ENCODE measurements around the gene NRXN2. TPM values are rescaled to one million over a fixed set of nuclear protein-coding genes. Genes with fewer than 3 reads are reported as not detected.

NRXN2 gene
- total RNA-seq, 1 experiment from 2014 or later: not detected

- intact Hi-C loops (cut with micrococcal nuclease): loop anchor here (1.0 to 5.0 kb wide), 4 partner anchors 99 to 295 kb away; partner anchors contain the start of gene RPS6KA4
- TF ChIP-seq CTCF (IDR thresholded peaks at IDR 0.05; ENCODE audit: unreplicated experiment): peak; percentile 97
- ChIA-PET CTCF (interaction anchor here (0.6 to 10.0 kb wide), 24 partner anchors 9 to 355 kb away, joined by 3 to 167 read pairs (median 4); partner anchors contain the start of gene RPS6KA4), POLR2A (interaction anchor here (0.8 kb wide), 1 partner anchor 204 kb away, joined by 3 read pairs; no protein-coding TSS in a partner anchor)
- Mint-ChIP-seq H3K36me3 (ENCODE audit: insufficient read depth, unreplicated experiment) (no peaks in the 10 kb centered on the region), H3K4me3 (ENCODE audit: unreplicated experiment) (no peak overlapping the region), H3K9me3 (ENCODE audit: unreplicated experiment) (no peaks in the 10 kb centered on the region), H3K4me1 (ENCODE audit: insufficient read depth, unreplicated experiment) (no peaks in the 10 kb centered on the region), H3K27me3 (ENCODE audit: insufficient read depth, unreplicated experiment) (no peaks in the 10 kb centered on the region), H3K27ac (ENCODE audit: low read depth, unreplicated experiment) (no peak overlapping the region)
- DNase-seq (ENCODE audit: unreplicated experiment): peak; percentile 74
- no TSS peak for BruUV-seq (replicated peaks)
Measured at GRCh38 chr11:64652586-64653387, 70.2 kb downstream of the NRXN2 start.

GRCh38 chr11:64650923-64651523 lies 72.0 kb downstream of the NRXN2 start:
- BruUV-seq (replicated peaks): no TSS peak
- Mint-ChIP-seq H3K36me3 (ENCODE audit: insufficient read depth, unreplicated experiment) (no peaks in the 10 kb centered on the region), H3K27me3 (ENCODE audit: insufficient read depth, unreplicated experiment) (peaks cover 11% of the 10 kb centered on the region), H3K27ac (ENCODE audit: low read depth, unreplicated experiment) (no peak overlapping the region), H3K4me3 (ENCODE audit: unreplicated experiment) (no peak overlapping the region), H3K9me3 (ENCODE audit: unreplicated experiment) (no peaks in the 10 kb centered on the region), H3K4me1 (ENCODE audit: insufficient read depth, unreplicated experiment) (no peaks in the 10 kb centered on the region)
- DNase-seq (ENCODE audit: unreplicated experiment): peak; percentile 25
- peak; percentile 25 for TF ChIP-seq CTCF (IDR thresholded peaks at IDR 0.05; ENCODE audit: unreplicated experiment)
- intact Hi-C loops (cut with micrococcal nuclease): loop anchor here (5.0 kb wide), 1 partner anchor 294 kb away; the partner anchor contains the start of gene RPS6KA4
- POLR2A ChIA-PET: interaction anchor here (1.3 kb wide), 1 partner anchor 202 kb away, joined by 4 read pairs; no protein-coding TSS in a partner anchor
- CTCF ChIA-PET: interaction anchor here (0.6 to 10.0 kb wide), 32 partner anchors 9 to 298 kb away, joined by 3 to 167 read pairs (median 4); partner anchors contain the start of genes NRXN2 and SLC22A12

- no peaks in the 10 kb centered on the region for H3K4me1 Mint-ChIP-seq (ENCODE audit: insufficient read depth, unreplicated experiment)
- H3K9me3 Mint-ChIP-seq (ENCODE audit: unreplicated experiment): no peaks in the 10 kb centered on the region
- CTCF ChIA-PET: interaction anchor here (0.5 to 10.0 kb wide), 29 partner anchors 10 to 403 kb away, joined by 3 to 167 read pairs (median 4); no protein-coding TSS in a partner anchor
- BruUV-seq (replicated peaks): no TSS peak
- H3K36me3 Mint-ChIP-seq (ENCODE audit: insufficient read depth, unreplicated experiment): no peaks in the 10 kb centered on the region
- peak; percentile 42 for DNase-seq (ENCODE audit: unreplicated experiment)
- no peak overlapping the region for H3K27ac Mint-ChIP-seq (ENCODE audit: low read depth, unreplicated experiment)
- no peak overlapping the region for H3K4me3 Mint-ChIP-seq (ENCODE audit: unreplicated experiment)
- intact Hi-C loops (cut with micrococcal nuclease): loop anchor here (1.0 kb wide), 1 partner anchor 96 kb away; no protein-coding TSS in a partner anchor
- H3K27me3 Mint-ChIP-seq (ENCODE audit: insufficient read depth, unreplicated experiment): peaks cover 29% of the 10 kb centered on the region
- TF ChIP-seq CTCF (IDR thresholded peaks at IDR 0.05; ENCODE audit: unreplicated experiment): peak; percentile 44
- POLR2A ChIA-PET: interaction anchor here (0.7 kb wide), 1 partner anchor 150 kb away, joined by 4 read pairs; no protein-coding TSS in a partner anchor
Measured at GRCh38 chr11:64649291-64649697, 73.7 kb downstream of the NRXN2 start.

- TF ChIP-seq CTCF (IDR thresholded peaks at IDR 0.05; ENCODE audit: unreplicated experiment): no peak
- no peaks in the 10 kb centered on the region for H3K4me1 Mint-ChIP-seq (ENCODE audit: insufficient read depth, unreplicated experiment)
- no peak overlapping the region for H3K27ac Mint-ChIP-seq (ENCODE audit: low read depth, unreplicated experiment)
- POLR2A ChIA-PET: no interaction called here
- no peak overlapping the region for H3K4me3 Mint-ChIP-seq (ENCODE audit: unreplicated experiment)
- peaks cover 36% of the 10 kb centered on the region for H3K27me3 Mint-ChIP-seq (ENCODE audit: insufficient read depth, unreplicated experiment)
- no TSS peak for BruUV-seq (replicated peaks)
- DNase-seq (ENCODE audit: unreplicated experiment): no peak
- no peaks in the 10 kb centered on the region for H3K36me3 Mint-ChIP-seq (ENCODE audit: insufficient read depth, unreplicated experiment)
- CTCF ChIA-PET: interaction anchor here (0.7 to 10.0 kb wide), 13 partner anchors 10 to 295 kb away, joined by 3 to 167 read pairs (median 4); no protein-coding TSS in a partner anchor
- H3K9me3 Mint-ChIP-seq (ENCODE audit: unreplicated experiment): no peaks in the 10 kb centered on the region
- intact Hi-C loops (cut with micrococcal nuclease): no loop called here
Measured at GRCh38 chr11:64648551-64648950, 74.4 kb downstream of the NRXN2 start.

All from MCF 10A (cell line).